GM12874 (cell line): ENCODE measurements around the gene ARSD.

ENCODE experiments used
- TF ChIP-seq, protein P1 (sequence below): IDR thresholded peaks from 2 replicates; pipeline ENCODE4 v1.5.1; 2011; ENCODE audit warnings: low read depth, mild to moderate bottlenecking, control low read depth, low read length, moderate library complexity; ENCODE audit not compliant: insufficient read depth

The ARSD gene, protein sequence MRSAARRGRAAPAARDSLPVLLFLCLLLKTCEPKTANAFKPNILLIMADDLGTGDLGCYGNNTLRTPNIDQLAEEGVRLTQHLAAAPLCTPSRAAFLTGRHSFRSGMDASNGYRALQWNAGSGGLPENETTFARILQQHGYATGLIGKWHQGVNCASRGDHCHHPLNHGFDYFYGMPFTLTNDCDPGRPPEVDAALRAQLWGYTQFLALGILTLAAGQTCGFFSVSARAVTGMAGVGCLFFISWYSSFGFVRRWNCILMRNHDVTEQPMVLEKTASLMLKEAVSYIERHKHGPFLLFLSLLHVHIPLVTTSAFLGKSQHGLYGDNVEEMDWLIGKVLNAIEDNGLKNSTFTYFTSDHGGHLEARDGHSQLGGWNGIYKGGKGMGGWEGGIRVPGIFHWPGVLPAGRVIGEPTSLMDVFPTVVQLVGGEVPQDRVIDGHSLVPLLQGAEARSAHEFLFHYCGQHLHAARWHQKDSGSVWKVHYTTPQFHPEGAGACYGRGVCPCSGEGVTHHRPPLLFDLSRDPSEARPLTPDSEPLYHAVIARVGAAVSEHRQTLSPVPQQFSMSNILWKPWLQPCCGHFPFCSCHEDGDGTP

DNA sequence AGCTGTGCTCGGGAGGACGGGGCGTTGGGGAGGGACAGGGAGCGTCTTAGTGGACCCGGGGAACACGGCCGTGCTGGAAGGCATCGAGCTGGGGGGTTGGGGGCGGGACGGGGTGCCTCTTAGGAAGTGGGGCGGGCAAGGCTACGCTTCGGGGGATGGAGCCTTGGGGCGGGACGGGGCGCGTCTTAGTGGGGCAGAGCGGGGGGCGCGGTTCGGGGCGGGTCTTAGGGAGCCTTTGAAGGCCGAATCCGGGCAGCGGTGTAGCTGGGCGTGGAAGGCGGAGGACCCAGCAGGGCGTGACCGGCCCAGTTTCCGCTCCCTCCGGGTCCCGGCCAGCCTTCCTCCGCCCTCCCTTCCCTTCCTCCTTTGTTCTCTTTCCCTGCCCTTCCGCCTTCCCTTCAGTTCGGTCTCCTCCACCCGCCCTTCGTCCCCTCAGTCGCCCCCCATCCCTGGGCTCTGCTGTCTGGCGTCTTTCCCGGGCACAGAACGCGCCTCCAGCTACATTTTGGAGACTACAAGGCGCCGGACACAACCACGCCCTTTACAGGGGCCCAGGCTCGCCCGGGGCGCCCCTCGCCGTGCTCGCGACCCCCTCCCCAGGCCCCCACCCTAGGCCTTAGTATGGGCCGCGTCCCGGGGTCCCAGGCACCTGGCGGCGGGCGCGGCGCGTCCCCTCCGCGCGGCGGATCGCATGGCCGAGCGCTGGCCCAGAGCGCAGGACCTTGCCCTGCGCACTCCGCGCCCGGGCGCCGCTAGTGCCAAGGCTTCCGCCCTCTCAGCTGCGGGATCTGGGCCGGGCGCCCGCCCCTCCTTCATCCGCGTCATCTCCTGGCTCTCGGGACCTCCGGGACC lies at the start of gene ARSD:
Gene ARSD (minus strand): TSS at position 757 of the 852 bp plus-strand sequence. CDS start 64 bp downstream, at position 693.
- TF ChIP-seq, protein P1, sequence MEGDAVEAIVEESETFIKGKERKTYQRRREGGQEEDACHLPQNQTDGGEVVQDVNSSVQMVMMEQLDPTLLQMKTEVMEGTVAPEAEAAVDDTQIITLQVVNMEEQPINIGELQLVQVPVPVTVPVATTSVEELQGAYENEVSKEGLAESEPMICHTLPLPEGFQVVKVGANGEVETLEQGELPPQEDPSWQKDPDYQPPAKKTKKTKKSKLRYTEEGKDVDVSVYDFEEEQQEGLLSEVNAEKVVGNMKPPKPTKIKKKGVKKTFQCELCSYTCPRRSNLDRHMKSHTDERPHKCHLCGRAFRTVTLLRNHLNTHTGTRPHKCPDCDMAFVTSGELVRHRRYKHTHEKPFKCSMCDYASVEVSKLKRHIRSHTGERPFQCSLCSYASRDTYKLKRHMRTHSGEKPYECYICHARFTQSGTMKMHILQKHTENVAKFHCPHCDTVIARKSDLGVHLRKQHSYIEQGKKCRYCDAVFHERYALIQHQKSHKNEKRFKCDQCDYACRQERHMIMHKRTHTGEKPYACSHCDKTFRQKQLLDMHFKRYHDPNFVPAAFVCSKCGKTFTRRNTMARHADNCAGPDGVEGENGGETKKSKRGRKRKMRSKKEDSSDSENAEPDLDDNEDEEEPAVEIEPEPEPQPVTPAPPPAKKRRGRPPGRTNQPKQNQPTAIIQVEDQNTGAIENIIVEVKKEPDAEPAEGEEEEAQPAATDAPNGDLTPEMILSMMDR: no peak

GRCh38 chrX:2974961-2975360 lies 45.8 kb upstream of the ARSD start:
- TF ChIP-seq, protein P1: no peak

- TF ChIP-seq, protein P1: no peak
Measured at GRCh38 chrX:2972391-2972790, 43.3 kb upstream of the ARSD start.

- TF ChIP-seq, protein P1: no peak
Measured at GRCh38 chrX:2969021-2969420, 39.9 kb upstream of the ARSD start.

DNA sequence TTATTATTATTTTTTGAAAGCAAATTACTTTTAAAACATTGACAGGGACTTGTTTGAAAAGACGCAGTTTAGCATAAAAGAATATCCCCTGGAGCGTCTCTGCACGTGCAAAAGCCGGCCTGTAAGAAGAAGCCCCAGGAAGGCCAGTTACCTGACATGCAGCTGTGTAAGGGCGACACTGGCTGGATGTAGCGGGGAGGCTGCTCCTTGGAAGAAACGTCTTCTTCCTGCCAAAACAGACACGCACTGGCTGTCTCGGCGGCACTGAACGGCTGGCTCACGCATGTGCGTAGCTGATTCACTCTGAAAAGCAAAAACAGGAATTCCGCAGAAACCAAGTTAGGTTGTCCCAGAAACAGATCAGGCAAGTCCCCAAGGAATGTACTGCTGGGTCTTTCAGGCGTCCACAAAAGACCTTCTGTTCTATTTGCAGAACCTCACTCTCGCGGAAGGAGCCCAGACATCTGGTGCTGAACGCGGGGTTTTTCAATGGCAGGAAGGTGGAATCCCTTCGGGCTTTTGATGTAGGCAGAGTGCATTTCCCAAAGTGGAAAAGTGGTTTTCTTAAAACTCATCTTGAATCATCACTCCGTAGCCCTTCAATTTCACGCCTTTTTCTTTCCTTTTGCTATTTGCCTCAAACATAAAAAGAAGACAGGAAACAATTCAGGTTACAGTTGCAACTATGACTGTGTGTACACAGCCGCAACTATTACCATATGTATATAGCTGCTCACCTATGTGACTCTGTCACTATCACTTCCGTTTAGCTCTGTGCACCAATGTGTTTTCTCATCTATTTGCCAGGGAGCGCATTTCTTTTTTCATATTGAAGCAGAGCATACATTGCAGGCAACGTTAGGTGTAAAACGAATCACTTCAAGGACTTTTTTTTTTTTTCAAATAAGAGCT lies 39.1 kb upstream of the ARSD start:
- TF ChIP-seq, protein P1: no peak

- TF ChIP-seq, protein P1: no peak
Measured at GRCh38 chrX:2967584-2967983, 38.4 kb upstream of the ARSD start.

GRCh38 chrX:2967012-2967411 lies 37.9 kb upstream of the ARSD start:
- TF ChIP-seq, protein P1: no peak
